ENCODE results near the gene TBC1D22B. TPM values are rescaled to one million over a fixed set of nuclear protein-coding genes. Genes with fewer than 3 reads are reported as not detected.

TBC1D22B gene
- total and polyA plus RNA-seq, 9 of the 15 experiments (the other 6 are each of a cell fraction or from before 2014, with no cell fraction given), result 4.8 to 24.2 (median 13.5) TPM

- intact Hi-C loops (cut with micrococcal nuclease), result no loop called here
- Histone ChIP-seq H2AFZ (ENCODE audit: low read depth, low read length) (no peak overlapping the region), H3K9me3 (replicated peaks; ENCODE audit: control insufficient read depth, insufficient read depth, low read depth, low read length) (no peaks in the 10 kb centered on the region), H3K36me3 (ENCODE audit: control insufficient read depth, insufficient read depth, low read length) (peaks cover 39% of the 10 kb centered on the region), H3K9ac (ENCODE audit: insufficient read depth in 1 of 2, low read depth in 2 of 2, low read length in 2 of 2) (no peak overlapping the region), H4K20me1 (replicated peaks; ENCODE audit: control insufficient read depth, insufficient read depth, low read length) (no peaks in the 10 kb centered on the region; the same call in 1 of the 2 replicates), H3K4me3 (no peak overlapping the region), H3K27me3 (ENCODE audit: control insufficient read depth in 2 of 2, insufficient read depth in 2 of 2, low read length in 2 of 2) (no peaks in the 10 kb centered on the region), H3K4me2 (ENCODE audit: insufficient read depth, low read length) (no peak overlapping the region), H3K79me2 (ENCODE audit: control insufficient read depth, insufficient read depth, low read length) (peaks cover 31% of the 10 kb centered on the region), H3K4me1 (replicated peaks in 1 of 2; ENCODE audit: control insufficient read depth in 2 of 2, insufficient read depth in 2 of 2, low read length in 2 of 2) (no peaks in the 10 kb centered on the region; a peak in 1 of 5 replicates), H3K9me1 (ENCODE audit: control insufficient read depth, insufficient read depth, low read length) (no peaks in the 10 kb centered on the region), H3K27ac (ENCODE audit: extremely low read depth, low read depth, low read length) (no peak overlapping the region)
- DNase-seq (ENCODE audit: extremely low read depth in 1 of 4, low spot score in 3 of 4) (no peak), FAIRE-seq (no peak), ATAC-seq (no peak)
- ChIA-PET POLR2A (interaction anchor here (0.6 to 2.1 kb wide), 5 partner anchors 13 to 366 kb away, joined by 3 to 6 read pairs (median 3); partner anchors contain the start of genes TBC1D22B and TMEM217), CTCF (ENCODE audit: low intra/inter-chr PET ratio) (no interaction called here)
- 64% methylated on average over 6 of the region's 8 CpGs for WGBS (ENCODE audit: insufficient coverage, low coverage, missing lambda C conversion rate)
- BruUV-seq (replicated peaks), result no TSS peak
- in situ Hi-C loops (cut with MboI), result no loop called here
- TF ChIP-seq GATAD2A (IDR thresholded peaks at IDR 0.05), result no peak
Measured at GRCh38 chr6:37272834-37273566, 15.4 kb downstream of the TBC1D22B start.

- WGBS (ENCODE audit: insufficient coverage, low coverage, missing lambda C conversion rate), result 71% methylated on average over 3 of the region's 3 CpGs
- Histone ChIP-seq H3K9me1 (ENCODE audit: control insufficient read depth, insufficient read depth, low read length) (no peaks in the 10 kb centered on the region), H3K27me3 (ENCODE audit: control insufficient read depth in 2 of 2, insufficient read depth in 2 of 2, low read length in 2 of 2) (no peaks in the 10 kb centered on the region), H3K4me1 (replicated peaks in 1 of 2; ENCODE audit: control insufficient read depth in 2 of 2, insufficient read depth in 2 of 2, low read length in 2 of 2) (no peaks in the 10 kb centered on the region; a peak in 1 of 5 replicates), H3K27ac (ENCODE audit: extremely low read depth, low read depth, low read length) (no peak overlapping the region), H3K79me2 (ENCODE audit: control insufficient read depth, insufficient read depth, low read length) (peaks cover 31% of the 10 kb centered on the region), H4K20me1 (replicated peaks; ENCODE audit: control insufficient read depth, insufficient read depth, low read length) (no peaks in the 10 kb centered on the region; the same call in 1 of the 2 replicates), H2AFZ (ENCODE audit: low read depth, low read length) (no peak overlapping the region), H3K4me2 (ENCODE audit: insufficient read depth, low read length) (no peak overlapping the region), H3K9me3 (replicated peaks; ENCODE audit: control insufficient read depth, insufficient read depth, low read depth, low read length) (no peaks in the 10 kb centered on the region), H3K36me3 (ENCODE audit: control insufficient read depth, insufficient read depth, low read length) (peaks cover 41% of the 10 kb centered on the region), H3K4me3 (no peak overlapping the region), H3K9ac (ENCODE audit: insufficient read depth in 1 of 2, low read depth in 2 of 2, low read length in 2 of 2) (no peak overlapping the region)
- CTCF ChIA-PET (ENCODE audit: low intra/inter-chr PET ratio), result interaction anchor here (0.6 kb wide), 1 partner anchor 25 kb away, joined by 3 read pairs; no protein-coding TSS in a partner anchor
- intact Hi-C loops (cut with micrococcal nuclease) (no loop called here), in situ Hi-C loops (cut with MboI) (no loop called here)
- ATAC-seq (no peak), DNase-seq (ENCODE audit: extremely low read depth in 1 of 4, low spot score in 3 of 4) (no peak), FAIRE-seq (no peak)
- POLR2A ChIA-PET, result interaction anchor here (0.6 to 2.1 kb wide), 4 partner anchors 14 to 365 kb away, joined by 3 to 6 read pairs (median 3); partner anchors contain the start of genes TBC1D22B and TMEM217
- TF ChIP-seq SRSF1 (IDR thresholded peaks at IDR 0.05; ENCODE audit: low read depth, low read length) (no peak), ZFP1 (CRISPR knock-in tag; IDR thresholded peaks at IDR 0.05) (no peak), RBM15 (IDR thresholded peaks at IDR 0.05; ENCODE audit: insufficient read depth, low read length) (no peak), FOS (IDR thresholded peaks at IDR 0.05; ENCODE audit: extremely low read depth, insufficient read length) (no peak), CHCHD3 (CRISPR knock-in tag; IDR thresholded peaks at IDR 0.05) (no peak)
- no TSS peak for BruUV-seq (replicated peaks)
Measured at GRCh38 chr6:37273690-37274089, 16.1 kb downstream of the TBC1D22B start.
